RPMI8226 (cell line): ENCODE data around the gene MAST4.
A peak's percentile ranks its signal among the peaks of the same experiment; 100 is the strongest.
"Not testable (repeated sequence)": the region's sequence is repeated elsewhere in the genome, so short reads cannot be mapped to it uniquely, and the experiment has no call there.

Experiments used
- DNase-seq: peaks from one replicate; pipeline ENCODE4 v3.0.0-alpha.2; 2015

The MAST4 gene

GRCh38 chr5:67100301-67100700 lies 504.1 kb downstream of the MAST4 start:
- no peak for DNase-seq

- DNase-seq = no peak
Observed at GRCh38 chr5:67102708-67103107, 506.5 kb downstream of the MAST4 start.

GRCh38 chr5:67104859-67105258 lies 508.7 kb downstream of the MAST4 start:
- no peak for DNase-seq

- no peak for DNase-seq
Observed at GRCh38 chr5:67105270-67105669, 509.1 kb downstream of the MAST4 start.

- DNase-seq = no peak
Observed at GRCh38 chr5:67106626-67107342, 510.6 kb downstream of the MAST4 start.

- DNase-seq = no peak
Observed at GRCh38 chr5:67111779-67112178, 515.6 kb downstream of the MAST4 start.

GRCh38 chr5:67115246-67115645 lies 519.1 kb downstream of the MAST4 start:
- no peak for DNase-seq

- no peak for DNase-seq
Observed at GRCh38 chr5:67115817-67116216, 519.6 kb downstream of the MAST4 start.

GRCh38 chr5:67118050-67118620 lies 521.9 kb downstream of the MAST4 start:
- DNase-seq = no peak

- DNase-seq = no peak
Observed at GRCh38 chr5:67119010-67119409, 522.8 kb downstream of the MAST4 start.

- DNase-seq = no peak
Observed at GRCh38 chr5:67120032-67120431, 523.8 kb downstream of the MAST4 start.

- DNase-seq = no peak
Observed at GRCh38 chr5:67123819-67124218, 527.6 kb downstream of the MAST4 start.

- no peak for DNase-seq
Observed at GRCh38 chr5:67124556-67124955, 528.4 kb downstream of the MAST4 start.

GRCh38 chr5:67127347-67127895 lies 531.2 kb downstream of the MAST4 start:
- not testable (repeated sequence) for DNase-seq

- no peak for DNase-seq
Observed at GRCh38 chr5:67129768-67130167, 533.6 kb downstream of the MAST4 start.

- no peak for DNase-seq
Observed at GRCh38 chr5:67133217-67133616, 537.0 kb downstream of the MAST4 start.

- no peak for DNase-seq
Observed at GRCh38 chr5:67133776-67134175, 537.6 kb downstream of the MAST4 start.

GRCh38 chr5:67135381-67135984 lies 539.3 kb downstream of the MAST4 start:
- no peak for DNase-seq

GRCh38 chr5:67139030-67139429 lies 542.8 kb downstream of the MAST4 start:
- DNase-seq = no peak

- DNase-seq = no peak
Observed at GRCh38 chr5:67140413-67140812, 544.2 kb downstream of the MAST4 start.

- DNase-seq = no peak
Observed at GRCh38 chr5:67141644-67142043, 545.5 kb downstream of the MAST4 start.

- peak; percentile 52 for DNase-seq
Observed at GRCh38 chr5:67142816-67143215, 546.6 kb downstream of the MAST4 start.

GRCh38 chr5:67143549-67143948 lies 547.4 kb downstream of the MAST4 start:
- no peak for DNase-seq

GRCh38 chr5:67144183-67144639 lies 548.0 kb downstream of the MAST4 start:
- DNase-seq = no peak
